HCT116 (cell line): ENCODE measurements around the gene ANKEF1.

Source experiments
- EZH2 ChIP-seq: fragments of 200-600 bp; sonication (generic); IDR thresholded peaks from 2 replicates; pipeline ENCODE4 v1.6.1; 2017; ENCODE audit warnings: antibody characterized with exemption, mixed run types
- EZH2phosphoT487 ChIP-seq: fragments of 200-600 bp; IDR thresholded peaks from 2 replicates; pipeline ENCODE4 v1.6.1; 2018; ENCODE audit warnings: antibody characterized with exemption, borderline replicate concordance
- JUND ChIP-seq: IDR thresholded peaks from 2 replicates; pipeline ENCODE4 v1.6.1; 2012
- POLR2A ChIP-seq: IDR thresholded peaks from 2 replicates; pipeline ENCODE4 v1.7.0; 2011; ENCODE audit warnings: borderline replicate concordance; ENCODE audit not compliant: insufficient read depth, insufficient read length; ENCODE audit errors: extremely low read depth
- POLR2AphosphoS5 ChIP-seq: IDR thresholded peaks from 2 replicates; pipeline ENCODE4 v1.6.1; 2011; ENCODE audit warnings: mild to moderate bottlenecking, low read depth, low read length, moderate library complexity
- REST ChIP-seq: IDR thresholded peaks from 2 replicates; pipeline ENCODE4 v1.6.1; 2012; ENCODE audit warnings: low read depth
- SP1 ChIP-seq: IDR thresholded peaks from 2 replicates; pipeline ENCODE4 v1.6.1; 2012; ENCODE audit warnings: low read depth
- SRF ChIP-seq: IDR thresholded peaks from 2 replicates; pipeline ENCODE4 v1.6.1; 2012; ENCODE audit warnings: low read depth
- TCF7L2 ChIP-seq: IDR thresholded peaks from 2 replicates; pipeline ENCODE4 v1.7.0; 2011; ENCODE audit warnings: borderline replicate concordance, inconsistent platforms; ENCODE audit not compliant: insufficient read depth, insufficient read length; ENCODE audit errors: extremely low read depth
- YY1 ChIP-seq: IDR thresholded peaks from 2 replicates; pipeline ENCODE4 v1.6.1; 2011; ENCODE audit warnings: low read length, low read depth, moderate library complexity, mild to moderate bottlenecking; ENCODE audit not compliant: insufficient replicate concordance; ENCODE audit errors: extremely low read depth
- ZNF274 ChIP-seq: fragments of 200-500 bp; sonication (Bioruptor generic); IDR thresholded peaks from 2 replicates; pipeline ENCODE4 v1.6.1; 2014; ENCODE audit warnings: mild to moderate bottlenecking, low read depth, low read length, inconsistent platforms
- TF ChIP-seq, protein P1 (sequence below), 3 experiments: fragments of 200-600 bp in 1 of 3; sonication (generic) in 1 of 3; IDR thresholded peaks in 2 of 3; conservative IDR thresholded peaks in 1 of 3; 2 replicates each; pipeline ENCODE4 v1.5.1; 2012 to 2017; ENCODE audit warnings: low read depth in 2 of 3, low read length in 2 of 3, antibody characterized with exemption in 1 of 3, borderline replicate concordance in 1 of 3, control low read depth in 1 of 3, mild to moderate bottlenecking in 1 of 3, mixed read lengths in 1 of 3, mixed run types in 1 of 3, moderate library complexity in 1 of 3; ENCODE audit not compliant: insufficient read depth in 1 of 3
- TF ChIP-seq, protein P2 (sequence below): IDR thresholded peaks from 2 replicates; pipeline ENCODE4 v1.6.1; 2011; ENCODE audit warnings: mild to moderate bottlenecking, low read length, moderate library complexity; ENCODE audit not compliant: insufficient replicate concordance; ENCODE audit errors: extremely low read depth
- TF ChIP-seq, protein P3 (sequence below): IDR thresholded peaks from 2 replicates; pipeline ENCODE4 v1.6.1; 2012

- TF ChIP-seq SRF (no peak), POLR2AphosphoS5 (no peak), YY1 (no peak), ZNF274 (no peak), EZH2 (no peak), EZH2phosphoT487 (no peak), REST (no peak), POLR2A (no peak), SP1 (no peak), JUND (no peak), TCF7L2 (no peak)
- TF ChIP-seq, protein P1, sequence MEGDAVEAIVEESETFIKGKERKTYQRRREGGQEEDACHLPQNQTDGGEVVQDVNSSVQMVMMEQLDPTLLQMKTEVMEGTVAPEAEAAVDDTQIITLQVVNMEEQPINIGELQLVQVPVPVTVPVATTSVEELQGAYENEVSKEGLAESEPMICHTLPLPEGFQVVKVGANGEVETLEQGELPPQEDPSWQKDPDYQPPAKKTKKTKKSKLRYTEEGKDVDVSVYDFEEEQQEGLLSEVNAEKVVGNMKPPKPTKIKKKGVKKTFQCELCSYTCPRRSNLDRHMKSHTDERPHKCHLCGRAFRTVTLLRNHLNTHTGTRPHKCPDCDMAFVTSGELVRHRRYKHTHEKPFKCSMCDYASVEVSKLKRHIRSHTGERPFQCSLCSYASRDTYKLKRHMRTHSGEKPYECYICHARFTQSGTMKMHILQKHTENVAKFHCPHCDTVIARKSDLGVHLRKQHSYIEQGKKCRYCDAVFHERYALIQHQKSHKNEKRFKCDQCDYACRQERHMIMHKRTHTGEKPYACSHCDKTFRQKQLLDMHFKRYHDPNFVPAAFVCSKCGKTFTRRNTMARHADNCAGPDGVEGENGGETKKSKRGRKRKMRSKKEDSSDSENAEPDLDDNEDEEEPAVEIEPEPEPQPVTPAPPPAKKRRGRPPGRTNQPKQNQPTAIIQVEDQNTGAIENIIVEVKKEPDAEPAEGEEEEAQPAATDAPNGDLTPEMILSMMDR (IDR thresholded peaks at IDR 0.05 in 2 of 3, conservative IDR thresholded peaks at IDR 0.05 in 1 of 3; ENCODE audit: borderline replicate concordance in 1 of 3, insufficient read depth in 1 of 3, low read depth in 2 of 3, low read length in 2 of 3), result peak in 2 of 3 experiments; percentile 45 to 49; a peak in 4 of 6 replicates
- TF ChIP-seq, protein P2, sequence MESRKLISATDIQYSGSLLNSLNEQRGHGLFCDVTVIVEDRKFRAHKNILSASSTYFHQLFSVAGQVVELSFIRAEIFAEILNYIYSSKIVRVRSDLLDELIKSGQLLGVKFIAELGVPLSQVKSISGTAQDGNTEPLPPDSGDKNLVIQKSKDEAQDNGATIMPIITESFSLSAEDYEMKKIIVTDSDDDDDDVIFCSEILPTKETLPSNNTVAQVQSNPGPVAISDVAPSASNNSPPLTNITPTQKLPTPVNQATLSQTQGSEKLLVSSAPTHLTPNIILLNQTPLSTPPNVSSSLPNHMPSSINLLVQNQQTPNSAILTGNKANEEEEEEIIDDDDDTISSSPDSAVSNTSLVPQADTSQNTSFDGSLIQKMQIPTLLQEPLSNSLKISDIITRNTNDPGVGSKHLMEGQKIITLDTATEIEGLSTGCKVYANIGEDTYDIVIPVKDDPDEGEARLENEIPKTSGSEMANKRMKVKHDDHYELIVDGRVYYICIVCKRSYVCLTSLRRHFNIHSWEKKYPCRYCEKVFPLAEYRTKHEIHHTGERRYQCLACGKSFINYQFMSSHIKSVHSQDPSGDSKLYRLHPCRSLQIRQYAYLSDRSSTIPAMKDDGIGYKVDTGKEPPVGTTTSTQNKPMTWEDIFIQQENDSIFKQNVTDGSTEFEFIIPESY, result no peak
- TF ChIP-seq, protein P3, sequence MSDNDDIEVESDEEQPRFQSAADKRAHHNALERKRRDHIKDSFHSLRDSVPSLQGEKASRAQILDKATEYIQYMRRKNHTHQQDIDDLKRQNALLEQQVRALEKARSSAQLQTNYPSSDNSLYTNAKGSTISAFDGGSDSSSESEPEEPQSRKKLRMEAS, result no peak
Measured at GRCh38 chr20:10047427-10047826, 12.6 kb downstream of the ANKEF1 start.
